HepG2 (cell line): ENCODE measurements around the gene MBTPS1. TPM values are rescaled to one million over a fixed set of nuclear protein-coding genes. Genes with fewer than 3 reads are reported as not detected.
A peak's percentile ranks its signal among the peaks of the same experiment; 100 is the strongest.

Experiments
- FOXO1 ChIP-seq: sonication (generic); formaldehyde crosslinking; IDR thresholded peaks from 2 replicates; pipeline ENCODE4 v1.4.0; 2020; ENCODE audit warnings: missing genetic modification reagents
- GPN1 ChIP-seq: sonication (generic); formaldehyde crosslinking; IDR thresholded peaks from 2 replicates; pipeline ENCODE4 v1.5.1; 2020; ENCODE audit warnings: missing genetic modification reagents, borderline replicate concordance
- MTERF4 ChIP-seq: sonication (generic); formaldehyde crosslinking; IDR thresholded peaks from 2 replicates; pipeline ENCODE4 v1.8.0; 2023; ENCODE audit warnings: mild to moderate bottlenecking, missing genetic modification reagents
- SNAPC2 ChIP-seq: sonication (generic); formaldehyde crosslinking; IDR thresholded peaks from 2 replicates; pipeline ENCODE4 v1.8.1; 2022; ENCODE audit warnings: mild to moderate bottlenecking, missing genetic modification reagents
- SRF ChIP-seq: IDR thresholded peaks from 2 replicates; pipeline ENCODE4 v1.6.1; 2011; ENCODE audit warnings: mild to moderate bottlenecking, low read depth, low read length, moderate library complexity
- STAT6 ChIP-seq: sonication (generic); formaldehyde crosslinking; IDR thresholded peaks from 2 replicates; pipeline ENCODE4 v1.4.0; 2020; ENCODE audit warnings: missing genetic modification reagents, mild to moderate bottlenecking, borderline replicate concordance
- ZBTB20 ChIP-seq: sonication (generic); formaldehyde crosslinking; IDR thresholded peaks from 2 replicates; pipeline ENCODE4 v1.8.1; 2023; ENCODE audit warnings: missing genetic modification reagents, low read depth, mild to moderate bottlenecking, borderline replicate concordance
- ZMYM3 ChIP-seq: sonication (generic); formaldehyde crosslinking; IDR thresholded peaks from 2 replicates; pipeline ENCODE4 v1.5.1; 2020; ENCODE audit warnings: mild to moderate bottlenecking, missing genetic modification reagents
- ZNF20 ChIP-seq: sonication (generic); formaldehyde crosslinking; IDR thresholded peaks from 2 replicates; pipeline ENCODE4 v1.4.0; 2020; ENCODE audit warnings: mild to moderate bottlenecking, moderate library complexity, missing genetic modification reagents
- ZNF30 ChIP-seq: sonication (generic); formaldehyde crosslinking; IDR thresholded peaks from 2 replicates; pipeline ENCODE4 v1.5.0; 2020; ENCODE audit warnings: mild to moderate bottlenecking, missing genetic modification reagents
- ZNF33A ChIP-seq: sonication (generic); formaldehyde crosslinking; IDR thresholded peaks from 2 replicates; pipeline ENCODE4 v1.5.1; 2020; ENCODE audit warnings: missing genetic modification reagents, mild to moderate bottlenecking, moderate library complexity, borderline replicate concordance
- ZNF350 ChIP-seq: sonication (generic); formaldehyde crosslinking; IDR thresholded peaks from 2 replicates; pipeline ENCODE4 v1.4.0; 2020; ENCODE audit warnings: mild to moderate bottlenecking, low read depth, missing genetic modification reagents, borderline replicate concordance
- ZNF432 ChIP-seq: sonication (generic); formaldehyde crosslinking; IDR thresholded peaks from 2 replicates; pipeline ENCODE4 v1.5.0; 2020; ENCODE audit warnings: missing genetic modification reagents, mild to moderate bottlenecking, borderline replicate concordance
- polyA plus RNA-seq, 8 experiments: library from polyadenylated mRNA; depleted of rRNA in 3 of 8; stranded (reverse) in 7 of 8; unstranded in 1 of 8; fragments of >200 nt; fragmentation: Illumina TruSeq in 4 of 8; extraction: Trizol in 4 of 8; gene quantifications; 2 replicates each; pipeline versions ENCODE4 v1.2.1 to v1.2.3, GENCODE V29; 2011 to 2016; ENCODE audit warnings: low read depth in 4 of 8, missing spikeins in 1 of 8, mixed read lengths in 1 of 8; ENCODE audit not compliant: insufficient read depth in 1 of 8
- total RNA-seq, 5 experiments: library from RNA; depleted of rRNA; stranded (reverse); fragments of >200 nt; fragmentation: Illumina TruSeq; extraction: Trizol; gene quantifications; 2 replicates each; pipeline ENCODE4 v1.2.3, GENCODE V29; 2016; ENCODE audit warnings: low read depth in 1 of 5
- TF ChIP-seq, protein P1 (sequence below): sonication (generic); formaldehyde crosslinking; IDR thresholded peaks from 2 replicates; pipeline ENCODE4 v1.4.0; 2020; ENCODE audit warnings: missing genetic modification reagents
- TF ChIP-seq, protein P2 (sequence below): sonication (generic); formaldehyde crosslinking; IDR thresholded peaks from 2 replicates; pipeline ENCODE4 v1.5.1; 2020; ENCODE audit warnings: mild to moderate bottlenecking, missing genetic modification reagents, borderline replicate concordance

Gene MBTPS1
- total and polyA plus RNA-seq, 2 of the 13 experiments (the other 11 are each of a cell fraction or from before 2014, with no cell fraction given), result 56.7 to 91.3 TPM

GRCh38 chr16:84138824-84139627 lies 22.3 kb upstream of the MBTPS1 start (continued):
- TF ChIP-seq GPN1 (CRISPR knock-in tag), result no peak
- TF ChIP-seq ZBTB20 (CRISPR knock-in tag), result 0 out of 2 replicates have a peak, but pooled peaks have one; percentile 71
- TF ChIP-seq ZMYM3 (CRISPR knock-in tag), result peak; percentile 23; the same call in 1 of the 2 replicates
- no peak for TF ChIP-seq ZNF30
- no peak for TF ChIP-seq MTERF4 (CRISPR knock-in tag)
- TF ChIP-seq, protein P1, sequence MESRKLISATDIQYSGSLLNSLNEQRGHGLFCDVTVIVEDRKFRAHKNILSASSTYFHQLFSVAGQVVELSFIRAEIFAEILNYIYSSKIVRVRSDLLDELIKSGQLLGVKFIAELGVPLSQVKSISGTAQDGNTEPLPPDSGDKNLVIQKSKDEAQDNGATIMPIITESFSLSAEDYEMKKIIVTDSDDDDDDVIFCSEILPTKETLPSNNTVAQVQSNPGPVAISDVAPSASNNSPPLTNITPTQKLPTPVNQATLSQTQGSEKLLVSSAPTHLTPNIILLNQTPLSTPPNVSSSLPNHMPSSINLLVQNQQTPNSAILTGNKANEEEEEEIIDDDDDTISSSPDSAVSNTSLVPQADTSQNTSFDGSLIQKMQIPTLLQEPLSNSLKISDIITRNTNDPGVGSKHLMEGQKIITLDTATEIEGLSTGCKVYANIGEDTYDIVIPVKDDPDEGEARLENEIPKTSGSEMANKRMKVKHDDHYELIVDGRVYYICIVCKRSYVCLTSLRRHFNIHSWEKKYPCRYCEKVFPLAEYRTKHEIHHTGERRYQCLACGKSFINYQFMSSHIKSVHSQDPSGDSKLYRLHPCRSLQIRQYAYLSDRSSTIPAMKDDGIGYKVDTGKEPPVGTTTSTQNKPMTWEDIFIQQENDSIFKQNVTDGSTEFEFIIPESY (CRISPR knock-in tag), result no peak
- TF ChIP-seq ZNF432 (CRISPR knock-in tag), result no peak
- TF ChIP-seq SNAPC2, result 0 out of 2 replicates have a peak, but pooled peaks have one; percentile 33
- TF ChIP-seq ZNF20 (CRISPR knock-in tag), result no peak
- TF ChIP-seq SRF, result peak; percentile 93
- TF ChIP-seq ZNF33A (CRISPR knock-in tag), result no peak
- peak; percentile 92 for TF ChIP-seq ZNF350 (CRISPR knock-in tag)
- TF ChIP-seq FOXO1 (CRISPR knock-in tag), result no peak
- TF ChIP-seq, protein P2, sequence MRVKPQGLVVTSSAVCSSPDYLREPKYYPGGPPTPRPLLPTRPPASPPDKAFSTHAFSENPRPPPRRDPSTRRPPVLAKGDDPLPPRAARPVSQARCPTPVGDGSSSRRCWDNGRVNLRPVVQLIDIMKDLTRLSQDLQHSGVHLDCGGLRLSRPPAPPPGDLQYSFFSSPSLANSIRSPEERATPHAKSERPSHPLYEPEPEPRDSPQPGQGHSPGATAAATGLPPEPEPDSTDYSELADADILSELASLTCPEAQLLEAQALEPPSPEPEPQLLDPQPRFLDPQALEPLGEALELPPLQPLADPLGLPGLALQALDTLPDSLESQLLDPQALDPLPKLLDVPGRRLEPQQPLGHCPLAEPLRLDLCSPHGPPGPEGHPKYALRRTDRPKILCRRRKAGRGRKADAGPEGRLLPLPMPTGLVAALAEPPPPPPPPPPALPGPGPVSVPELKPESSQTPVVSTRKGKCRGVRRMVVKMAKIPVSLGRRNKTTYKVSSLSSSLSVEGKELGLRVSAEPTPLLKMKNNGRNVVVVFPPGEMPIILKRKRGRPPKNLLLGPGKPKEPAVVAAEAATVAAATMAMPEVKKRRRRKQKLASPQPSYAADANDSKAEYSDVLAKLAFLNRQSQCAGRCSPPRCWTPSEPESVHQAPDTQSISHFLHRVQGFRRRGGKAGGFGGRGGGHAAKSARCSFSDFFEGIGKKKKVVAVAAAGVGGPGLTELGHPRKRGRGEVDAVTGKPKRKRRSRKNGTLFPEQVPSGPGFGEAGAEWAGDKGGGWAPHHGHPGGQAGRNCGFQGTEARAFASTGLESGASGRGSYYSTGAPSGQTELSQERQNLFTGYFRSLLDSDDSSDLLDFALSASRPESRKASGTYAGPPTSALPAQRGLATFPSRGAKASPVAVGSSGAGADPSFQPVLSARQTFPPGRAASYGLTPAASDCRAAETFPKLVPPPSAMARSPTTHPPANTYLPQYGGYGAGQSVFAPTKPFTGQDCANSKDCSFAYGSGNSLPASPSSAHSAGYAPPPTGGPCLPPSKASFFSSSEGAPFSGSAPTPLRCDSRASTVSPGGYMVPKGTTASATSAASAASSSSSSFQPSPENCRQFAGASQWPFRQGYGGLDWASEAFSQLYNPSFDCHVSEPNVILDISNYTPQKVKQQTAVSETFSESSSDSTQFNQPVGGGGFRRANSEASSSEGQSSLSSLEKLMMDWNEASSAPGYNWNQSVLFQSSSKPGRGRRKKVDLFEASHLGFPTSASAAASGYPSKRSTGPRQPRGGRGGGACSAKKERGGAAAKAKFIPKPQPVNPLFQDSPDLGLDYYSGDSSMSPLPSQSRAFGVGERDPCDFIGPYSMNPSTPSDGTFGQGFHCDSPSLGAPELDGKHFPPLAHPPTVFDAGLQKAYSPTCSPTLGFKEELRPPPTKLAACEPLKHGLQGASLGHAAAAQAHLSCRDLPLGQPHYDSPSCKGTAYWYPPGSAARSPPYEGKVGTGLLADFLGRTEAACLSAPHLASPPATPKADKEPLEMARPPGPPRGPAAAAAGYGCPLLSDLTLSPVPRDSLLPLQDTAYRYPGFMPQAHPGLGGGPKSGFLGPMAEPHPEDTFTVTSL, result peak; percentile 66; the same call in 1 of the 2 replicates
- TF ChIP-seq STAT6 (CRISPR knock-in tag), result no peak
